IPS-15b (cell line): ENCODE data around the gene C6orf62.
"Not testable (repeated sequence)": the region's sequence is repeated elsewhere in the genome, so short reads cannot be mapped to it uniquely, and the experiment has no call there.

Experiments
- H3K27me3 ChIP-seq: one replicate; pipeline ENCODE4 v1.6.1; 2013; ENCODE audit warnings: low read length; ENCODE audit not compliant: control insufficient read depth, insufficient read depth
- H3K36me3 ChIP-seq: one replicate; pipeline ENCODE4 v1.6.1; 2013; ENCODE audit warnings: low read length; ENCODE audit not compliant: control insufficient read depth, insufficient read depth
- H3K4me1 ChIP-seq: one replicate; pipeline ENCODE4 v1.6.1; 2013; ENCODE audit warnings: mild to moderate bottlenecking, low read length; ENCODE audit not compliant: control insufficient read depth, insufficient read depth
- H3K4me3 ChIP-seq: one replicate; pipeline ENCODE4 v1.5.1; 2013; ENCODE audit warnings: low read depth, low read length
- H3K9ac ChIP-seq: one replicate; pipeline ENCODE4 v1.6.1; 2013; ENCODE audit warnings: low read depth, mild to moderate bottlenecking, low read length
- H3K9me3 ChIP-seq: one replicate; pipeline ENCODE4 v1.6.1; 2013; ENCODE audit warnings: mild to moderate bottlenecking, low read length; ENCODE audit not compliant: control insufficient read depth, insufficient read depth

C6orf62 gene

DNA sequence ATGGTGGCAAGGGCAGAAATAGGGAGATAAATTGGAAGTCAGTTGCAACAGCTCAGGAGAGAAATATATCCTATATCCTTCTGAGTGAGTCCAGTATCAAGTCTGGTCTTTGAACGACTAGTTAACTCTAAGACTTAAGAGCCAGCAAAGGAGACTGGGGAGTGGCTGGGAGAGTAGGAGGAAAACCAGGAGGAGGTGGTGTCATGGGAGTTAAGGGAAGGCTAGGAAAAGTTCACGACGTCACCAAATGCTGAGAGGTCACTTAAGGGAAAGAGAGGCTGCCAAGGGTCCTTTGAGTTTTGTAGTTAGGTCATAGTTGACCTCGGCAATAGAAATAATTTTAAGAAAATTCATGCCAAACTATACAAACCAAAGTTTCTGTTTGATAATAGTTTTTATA, 27.0 kb downstream of the C6orf62 start:
- no peak overlapping the region for H3K4me3 ChIP-seq
- no peaks in the 10 kb centered on the region for H3K4me1 ChIP-seq
- H3K27me3 ChIP-seq: no peaks in the 10 kb centered on the region
- H3K9me3 ChIP-seq: no peaks in the 10 kb centered on the region
- H3K9ac ChIP-seq: no peak overlapping the region
- no peaks in the 10 kb centered on the region for H3K36me3 ChIP-seq

DNA sequence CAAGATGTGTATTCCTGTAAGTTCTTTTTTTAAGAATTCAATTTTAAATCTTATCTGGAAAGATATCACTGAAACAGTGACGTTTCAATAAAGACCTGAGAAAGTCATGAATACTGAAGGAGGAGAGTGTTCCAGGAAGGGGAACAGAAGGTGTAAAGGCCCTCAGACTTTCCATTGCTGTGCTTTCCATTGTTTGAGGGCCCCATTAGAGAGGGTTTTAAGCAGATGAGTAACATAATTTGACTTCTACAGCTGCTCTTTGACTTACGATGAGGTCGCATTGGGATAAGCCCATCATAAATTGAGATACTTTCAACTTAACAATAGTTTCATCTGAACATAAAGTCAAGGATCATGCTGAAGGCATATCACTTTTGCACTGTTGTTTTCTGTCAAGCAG, 27.4 kb downstream of the C6orf62 start:
- Histone ChIP-seq H3K9ac (no peak overlapping the region), H3K4me1 (no peaks in the 10 kb centered on the region), H3K4me3 (no peak overlapping the region), H3K27me3 (no peaks in the 10 kb centered on the region), H3K36me3 (no peaks in the 10 kb centered on the region), H3K9me3 (no peaks in the 10 kb centered on the region)

DNA sequence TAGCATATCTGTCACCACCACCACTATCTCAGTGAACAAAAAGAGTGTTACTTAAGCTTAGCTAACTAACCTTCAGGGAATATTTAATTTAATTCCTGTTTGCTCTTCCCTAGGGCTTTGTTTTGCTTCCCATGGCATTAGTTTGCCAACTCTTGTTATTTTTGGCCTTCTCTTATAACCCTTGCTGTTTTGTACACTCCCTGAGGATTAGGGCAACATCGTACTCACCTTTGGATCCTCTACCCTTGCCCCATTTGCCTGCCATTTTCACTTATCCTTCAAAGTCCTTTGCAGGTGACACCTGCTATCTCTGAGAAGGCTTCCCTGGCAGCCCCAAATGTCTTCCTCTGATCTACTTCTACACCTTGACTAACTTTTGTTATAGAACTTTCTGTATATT, 28.4 kb downstream of the C6orf62 start:
- Histone ChIP-seq H3K36me3 (no peaks in the 10 kb centered on the region), H3K9ac (no peak overlapping the region), H3K27me3 (no peaks in the 10 kb centered on the region), H3K4me1 (no peaks in the 10 kb centered on the region), H3K4me3 (no peak overlapping the region), H3K9me3 (no peaks in the 10 kb centered on the region)

DNA sequence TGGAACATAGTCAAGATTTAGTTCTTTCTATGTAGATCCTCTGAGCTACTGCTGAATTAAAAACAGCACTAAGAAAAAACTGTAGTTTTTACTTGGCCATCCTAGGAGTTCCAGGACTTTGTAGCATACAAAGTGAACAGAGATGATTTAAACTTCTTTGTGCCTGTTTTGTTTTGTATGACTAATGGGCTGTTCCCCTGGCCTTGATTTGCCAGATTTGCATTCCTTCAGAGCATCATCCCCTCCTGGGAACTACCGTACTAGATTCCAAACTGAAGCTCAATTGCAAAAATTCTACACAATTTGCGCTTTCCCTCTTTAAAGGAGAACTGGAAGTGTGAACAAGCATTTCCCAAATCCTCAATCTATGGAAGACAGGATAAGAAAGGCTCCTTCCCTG, 29.0 kb downstream of the C6orf62 start:
- Histone ChIP-seq H3K4me3 (no peak overlapping the region), H3K27me3 (no peaks in the 10 kb centered on the region), H3K9ac (no peak overlapping the region), H3K36me3 (no peaks in the 10 kb centered on the region), H3K4me1 (no peaks in the 10 kb centered on the region), H3K9me3 (no peaks in the 10 kb centered on the region)

DNA sequence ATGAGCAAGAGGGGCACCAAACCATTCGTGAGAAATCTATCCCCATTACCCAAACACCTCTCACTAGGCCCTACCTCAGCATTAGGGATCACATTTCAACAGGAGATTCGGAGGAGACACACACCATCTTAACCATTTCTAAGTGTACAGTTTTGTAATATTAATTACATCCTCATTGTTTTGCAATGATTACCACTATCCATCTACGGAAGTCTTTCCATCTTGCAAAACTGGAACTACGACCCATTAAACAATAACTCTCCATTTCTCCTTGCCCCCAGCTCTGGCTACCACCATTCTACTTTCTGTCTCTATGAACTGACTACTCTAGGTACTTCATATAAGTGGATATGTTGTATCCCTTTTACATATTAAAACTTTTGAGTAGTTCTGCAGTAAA, 32.0 kb downstream of the C6orf62 start:
- Histone ChIP-seq H3K9me3 (no peaks in the 10 kb centered on the region), H3K4me3 (no peak overlapping the region), H3K27me3 (no peaks in the 10 kb centered on the region), H3K4me1 (peaks cover 8% of the 10 kb centered on the region), H3K36me3 (no peaks in the 10 kb centered on the region), H3K9ac (no peak overlapping the region)

DNA sequence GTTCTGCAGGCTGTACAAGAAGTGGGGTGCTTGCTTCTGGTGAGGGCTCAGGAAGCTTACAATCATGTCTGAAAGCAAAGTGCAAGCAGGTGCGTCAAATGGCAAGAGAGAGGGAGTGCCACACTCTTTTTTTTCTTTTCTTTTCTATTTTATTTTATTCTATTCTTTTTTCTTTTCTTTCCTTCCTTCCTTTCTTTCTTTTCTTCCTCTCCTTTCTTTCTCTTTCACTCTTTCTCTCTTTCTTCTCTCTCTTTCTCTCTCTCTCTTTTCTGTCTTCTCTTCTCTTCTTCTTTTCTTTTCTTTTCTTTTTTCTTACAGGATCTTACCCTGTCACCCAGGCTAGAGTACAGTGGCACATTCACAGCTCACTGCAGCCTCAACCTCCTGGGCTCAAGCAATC, 32.5 kb downstream of the C6orf62 start:
- no peaks in the 10 kb centered on the region for H3K36me3 ChIP-seq
- peaks cover 8% of the 10 kb centered on the region for H3K4me1 ChIP-seq
- H3K4me3 ChIP-seq: no peak overlapping the region
- no peaks in the 10 kb centered on the region for H3K9me3 ChIP-seq
- H3K27me3 ChIP-seq: no peaks in the 10 kb centered on the region
- H3K9ac ChIP-seq: no peak overlapping the region

DNA sequence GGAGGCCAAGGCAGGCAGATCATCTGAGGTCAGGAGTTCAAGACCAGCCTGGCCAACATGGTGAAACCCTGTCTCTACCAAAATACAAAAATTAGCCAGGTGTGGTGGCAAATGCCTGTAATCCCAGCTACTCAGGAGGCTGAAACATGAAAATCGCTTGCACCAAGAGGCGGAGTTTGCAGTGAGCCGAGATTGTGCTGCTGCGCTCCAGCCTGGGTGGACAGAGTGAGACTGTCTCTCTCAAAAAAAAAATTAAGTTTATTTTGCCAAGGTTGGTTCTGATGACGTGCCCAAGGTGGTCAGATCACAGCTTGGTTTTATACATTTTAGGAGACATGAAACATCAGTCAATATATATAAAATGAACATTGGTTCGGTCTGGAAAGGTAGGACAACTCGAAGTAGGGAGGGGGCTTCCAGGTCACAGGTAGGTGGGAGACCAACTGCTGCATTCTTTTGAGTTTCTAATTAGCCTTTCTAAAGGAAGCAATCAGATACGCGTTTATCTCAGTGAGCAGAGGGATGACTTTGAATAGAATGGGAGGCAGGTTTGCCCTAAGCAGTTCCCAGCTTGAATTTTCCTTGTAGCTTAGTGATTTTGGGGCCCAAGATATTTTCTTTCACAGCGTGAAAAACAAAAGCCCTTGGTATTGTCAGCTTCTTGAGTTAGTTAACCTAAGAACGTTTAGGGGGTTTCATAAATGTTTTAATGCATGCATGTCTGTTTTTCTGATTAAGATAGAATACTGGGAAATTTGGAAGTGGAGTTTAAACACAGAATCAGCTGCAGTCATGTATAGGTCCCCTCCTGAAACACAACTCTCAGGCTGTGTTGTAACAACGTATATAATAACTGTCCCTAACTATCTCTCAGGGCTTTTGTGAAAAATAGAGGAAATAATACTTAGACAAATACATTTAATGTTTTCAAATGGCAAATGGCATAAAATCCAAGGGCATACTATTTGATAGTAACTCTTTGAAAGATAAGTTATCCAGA, 35.4 kb downstream of the C6orf62 start:
- peak overlapping the region; percentile 38 for H3K9ac ChIP-seq
- no peaks in the 10 kb centered on the region for H3K36me3 ChIP-seq
- H3K9me3 ChIP-seq: no peaks in the 10 kb centered on the region
- H3K27me3 ChIP-seq: no peaks in the 10 kb centered on the region
- H3K4me3 ChIP-seq: peak overlapping the region; percentile 24
- peaks cover 8% of the 10 kb centered on the region for H3K4me1 ChIP-seq

DNA sequence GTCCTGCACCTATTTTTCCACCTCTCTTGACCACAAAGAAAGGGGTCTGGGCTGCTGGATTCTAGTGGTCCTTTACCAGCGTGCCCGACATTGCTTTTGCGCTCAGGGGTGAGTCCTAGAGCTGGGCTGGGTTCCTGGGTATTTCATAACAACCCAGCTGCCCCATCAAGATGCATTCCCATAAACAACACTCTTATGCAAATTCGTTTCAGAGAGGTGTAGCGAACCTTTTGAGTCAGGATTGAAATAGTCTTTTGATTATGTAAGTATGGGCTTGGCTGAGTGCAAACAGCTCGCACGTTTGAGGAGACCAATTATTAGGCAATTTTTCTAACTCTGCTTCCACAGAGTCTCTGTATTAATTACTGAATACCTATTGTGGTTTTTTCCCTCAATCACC, 38.4 kb downstream of the C6orf62 start:
- H3K9ac ChIP-seq: no peak overlapping the region
- no peak overlapping the region for H3K4me3 ChIP-seq
- H3K27me3 ChIP-seq: no peaks in the 10 kb centered on the region
- H3K9me3 ChIP-seq: no peaks in the 10 kb centered on the region
- H3K36me3 ChIP-seq: no peaks in the 10 kb centered on the region
- peaks cover 8% of the 10 kb centered on the region for H3K4me1 ChIP-seq

DNA sequence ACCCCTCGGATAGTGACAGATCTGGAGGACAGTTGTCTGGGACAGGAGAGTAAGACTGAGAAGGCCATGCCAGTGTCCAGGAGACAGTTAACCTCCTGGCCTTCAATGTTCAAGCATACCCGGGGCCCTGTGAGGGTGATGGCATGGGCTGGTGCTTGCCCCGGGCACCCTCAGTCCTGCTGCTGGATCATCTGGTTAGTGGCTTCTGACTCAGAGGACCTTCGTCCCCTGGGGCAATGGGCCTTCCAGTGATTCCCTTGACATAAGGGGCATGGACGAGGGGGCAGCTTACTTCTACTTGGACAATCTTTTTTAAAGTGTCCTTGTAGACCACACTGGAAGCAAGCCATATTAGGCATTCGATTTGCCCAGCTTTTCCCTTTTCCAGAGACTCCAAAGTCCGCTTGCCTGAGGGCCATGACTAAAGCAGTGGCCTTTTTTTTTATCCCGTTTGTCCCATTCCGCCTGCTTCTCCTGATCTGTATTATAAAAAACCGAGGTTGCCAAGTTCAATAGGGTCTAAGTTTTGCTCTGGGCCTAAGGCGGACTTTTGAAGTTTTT, 40.1 kb downstream of the C6orf62 start:
- not testable (repeated sequence) for H3K27me3 ChIP-seq, H3K36me3 ChIP-seq, H3K9me3 ChIP-seq, H3K4me1 ChIP-seq, H3K9ac ChIP-seq, H3K4me3 ChIP-seq

DNA sequence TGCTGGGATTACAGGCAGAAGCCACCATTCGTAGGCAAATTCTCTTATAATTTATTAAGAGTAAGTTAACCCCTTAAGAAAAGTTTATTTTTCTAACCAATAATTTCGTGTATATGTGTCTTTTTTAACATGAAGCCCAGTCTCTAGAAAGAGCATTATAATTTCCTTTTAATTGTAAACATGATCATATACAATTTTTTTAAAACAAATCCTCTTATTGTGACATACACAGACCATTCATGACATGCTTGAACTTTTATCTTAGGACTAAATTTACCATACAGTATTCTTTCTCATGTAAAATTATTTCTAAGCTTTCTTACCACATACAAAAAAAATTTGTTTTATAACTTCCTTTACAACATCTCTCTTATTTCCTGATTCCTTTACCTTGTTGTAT, 45.3 kb downstream of the C6orf62 start:
- H3K9ac ChIP-seq: no peak overlapping the region
- no peaks in the 10 kb centered on the region for H3K36me3 ChIP-seq
- no peak overlapping the region for H3K4me3 ChIP-seq
- H3K27me3 ChIP-seq: no peaks in the 10 kb centered on the region
- H3K9me3 ChIP-seq: no peaks in the 10 kb centered on the region
- H3K4me1 ChIP-seq: no peaks in the 10 kb centered on the region

DNA sequence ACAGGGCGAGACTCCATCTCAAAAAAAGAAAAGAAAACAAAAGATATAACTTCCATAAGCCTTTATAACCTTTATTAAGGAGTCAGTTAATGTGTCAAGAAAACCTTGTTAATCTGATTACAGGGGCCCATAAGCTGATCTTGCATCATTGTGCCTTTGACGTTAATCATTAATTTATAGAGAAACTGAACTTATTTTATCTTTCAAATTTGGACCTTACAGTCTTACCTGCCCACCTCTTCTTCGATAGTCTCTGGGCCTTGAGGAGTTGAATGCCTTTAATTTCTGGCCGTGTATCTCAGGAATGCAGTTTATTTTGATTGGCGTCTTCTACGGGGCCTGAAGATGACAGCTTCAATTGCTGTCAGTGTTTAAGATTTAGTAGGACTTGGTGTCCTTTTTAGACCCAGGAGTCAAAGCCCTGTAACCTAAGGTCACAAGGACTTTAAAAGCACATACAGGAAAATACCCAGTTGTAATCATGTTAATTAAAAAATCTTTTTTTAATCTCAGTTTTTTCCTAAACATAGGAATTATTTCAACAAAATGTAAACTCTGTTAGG, 46.3 kb downstream of the C6orf62 start:
- H3K4me3 ChIP-seq: no peak overlapping the region
- H3K36me3 ChIP-seq: no peaks in the 10 kb centered on the region
- H3K9ac ChIP-seq: no peak overlapping the region
- H3K27me3 ChIP-seq: no peaks in the 10 kb centered on the region
- H3K9me3 ChIP-seq: no peaks in the 10 kb centered on the region
- no peaks in the 10 kb centered on the region for H3K4me1 ChIP-seq

DNA sequence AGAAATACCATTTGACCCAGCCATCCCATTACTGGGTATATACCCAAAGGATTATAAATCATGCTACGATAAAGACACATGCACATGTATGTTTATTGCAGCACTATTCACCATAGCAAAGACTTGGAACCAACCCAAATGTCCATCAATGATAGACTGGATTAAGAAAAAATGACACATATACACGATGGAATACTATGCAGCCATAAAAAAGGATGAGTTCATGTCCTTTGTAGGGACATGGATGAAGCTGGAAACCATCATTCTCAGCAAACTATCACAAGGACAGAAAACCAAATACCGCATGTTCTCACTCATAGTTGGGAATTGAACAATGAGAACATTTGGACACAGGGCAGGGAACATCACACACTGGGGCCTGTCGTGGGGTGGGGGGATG, 47.9 kb downstream of the C6orf62 start:
- H3K4me1 ChIP-seq, H3K27me3 ChIP-seq, H3K9ac ChIP-seq, H3K36me3 ChIP-seq, H3K4me3 ChIP-seq, H3K9me3 ChIP-seq: not testable (repeated sequence)
